Panc1 (cell line): ENCODE results near the gene HPCAL4. TPM values are rescaled to one million over a fixed set of nuclear protein-coding genes. Genes with fewer than 3 reads are reported as not detected.

Experiments
- ATAC-seq: fragments of 200-7000 bp; cut with Tn5 transposase; 2 replicates; pipeline ENCODE4 v1.9.1; 2020; ENCODE audit warnings: mild to moderate bottlenecking, moderate library complexity
- BruUV-seq: library from RNA; stranded (reverse); fragments of 400-500 nt; replicated peaks from 2 replicates; lab custom pipeline; 2021; lab: Mats Ljungman, UMichigan
- CTCF ChIA-PET: fragments of 300-600 bp; sonication (Branson Sonifier 250); formaldehyde crosslinking; loops from one replicate; lab custom pipeline; 2022; ENCODE audit warnings: antibody characterized with exemption; lab: Charles Lee
- POLR2A ChIA-PET: fragments of 300-600 bp; sonication (Branson Sonifier 250); formaldehyde crosslinking; loops from one replicate; lab custom pipeline; 2022; ENCODE audit warnings: antibody characterized with exemption; lab: Charles Lee
- DNase-seq: peaks from one replicate; pipeline ENCODE4 v3.0.0-alpha.2; 2010; ENCODE audit warnings: low read depth, low spot score
- H3K27ac ChIP-seq: 2 replicates; pipeline ENCODE4 v1.5.1; 2011; ENCODE audit warnings: mild to moderate bottlenecking, low read length, inconsistent platforms
- H3K27me3 ChIP-seq: fragments of 200-500 bp; sonication (Bioruptor generic); 2 replicates; pipeline ENCODE4 v1.6.0; 2014; ENCODE audit warnings: low read length, inconsistent platforms; ENCODE audit not compliant: control insufficient read depth, insufficient read depth
- H3K36me3 ChIP-seq: fragments of 200-500 bp; sonication (Bioruptor generic); 2 replicates; pipeline ENCODE4 v1.5.1; 2014; ENCODE audit warnings: inconsistent platforms, mild to moderate bottlenecking, low read length, moderate library complexity; ENCODE audit not compliant: control insufficient read depth, insufficient read depth
- H3K4me1 ChIP-seq: 2 replicates; pipeline ENCODE4 v1.5.1; 2011; ENCODE audit warnings: inconsistent platforms, mild to moderate bottlenecking, low read length, moderate library complexity; ENCODE audit not compliant: control insufficient read depth, insufficient read depth
- H3K4me3 ChIP-seq, 2 experiments: 2 replicates each; pipeline ENCODE4 v1.5.1; 2011 to 2012; ENCODE audit warnings: low read depth in 2 of 2, low read length in 2 of 2, mild to moderate bottlenecking in 2 of 2, inconsistent platforms in 1 of 2, moderate library complexity in 1 of 2
- H3K9me3 ChIP-seq: fragments of 200-500 bp; sonication (Bioruptor generic); 2 replicates; pipeline ENCODE4 v1.5.1; 2014; ENCODE audit warnings: low read depth, mild to moderate bottlenecking, inconsistent platforms, low read length, moderate library complexity; ENCODE audit not compliant: control insufficient read depth, insufficient read depth
- POLR2AphosphoS5 ChIP-seq: IDR thresholded peaks from 2 replicates; pipeline ENCODE4 v1.6.1; 2012; ENCODE audit warnings: mild to moderate bottlenecking, low read depth, low read length, moderate library complexity
- SIN3A ChIP-seq: IDR thresholded peaks from 2 replicates; pipeline ENCODE4 v1.6.1; 2012; ENCODE audit warnings: low read depth, mild to moderate bottlenecking, low read length, moderate library complexity, borderline replicate concordance; ENCODE audit not compliant: insufficient read depth
- TCF7L2 ChIP-seq: IDR thresholded peaks from 2 replicates; pipeline ENCODE4 v1.6.1; 2011; ENCODE audit warnings: mild to moderate bottlenecking, low read depth, low read length, inconsistent platforms
- in situ Hi-C: cut with HindIII; loops from 2 replicates; pipeline ENCODE4 v1.10.0; 2016; ENCODE audit warnings: low sequenced_read_pairs, low pct_unique_long_range_greater_than_20kb
- intact Hi-C: fragments of 100-400 bp; cut with micrococcal nuclease; formaldehyde crosslinking; loops from one replicate; pipeline ENCODE4 v1.10.0; 2022; ENCODE audit not compliant: unreplicated experiment
- total RNA-seq: library from RNA; stranded (reverse); gene quantifications from one replicate; pipeline ENCODE4 v1.2.1, GENCODE V29; 2021; ENCODE audit not compliant: unreplicated experiment
- TF ChIP-seq, protein P1 (sequence below), 2 experiments: IDR thresholded peaks; 2 replicates each; pipeline ENCODE4 v1.6.1; 2011 to 2012; ENCODE audit warnings: low read depth in 2 of 2, control low read depth in 1 of 2, low read length in 1 of 2, mild to moderate bottlenecking in 1 of 2, moderate library complexity in 1 of 2; ENCODE audit not compliant: insufficient read depth in 1 of 2
- TF ChIP-seq, protein P2 (sequence below): fragments of 450-650 bp; IDR thresholded peaks from 2 replicates; pipeline ENCODE4 v1.5.1; 2017; ENCODE audit warnings: mild to moderate bottlenecking

HPCAL4 gene
- total RNA-seq, 1 experiment from 2014 or later: 0.21 TPM

DNA sequence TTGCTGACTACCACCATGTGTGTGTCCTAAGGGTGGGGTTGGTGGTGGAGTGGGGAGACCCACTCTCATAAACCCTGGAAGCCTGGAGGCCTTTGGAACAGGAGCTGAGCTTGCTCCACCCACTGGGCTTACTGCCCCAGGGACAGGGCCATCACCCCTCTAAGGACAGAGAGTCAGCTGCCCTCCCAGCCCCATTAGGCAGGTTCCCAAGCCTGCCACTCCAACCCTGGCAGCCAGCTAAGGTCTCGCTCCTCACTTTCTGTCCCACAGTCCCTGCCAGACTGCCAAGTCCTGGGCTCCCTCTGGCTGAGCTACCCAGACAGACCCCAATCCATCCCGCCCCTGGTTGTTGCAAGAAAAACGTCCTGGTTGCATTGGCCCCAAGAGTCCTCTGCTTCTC, 23.1 kb downstream of the HPCAL4 start:
- Histone ChIP-seq H3K4me1 (no peaks in the 10 kb centered on the region), H3K36me3 (no peaks in the 10 kb centered on the region), H3K9me3 (no peaks in the 10 kb centered on the region), H3K4me3 (no peak overlapping the region), H3K27ac (no peak overlapping the region), H3K27me3 (peaks cover 13% of the 10 kb centered on the region)
- DNase-seq (no peak), ATAC-seq (no peak)
- BruUV-seq: no TSS peak
- intact Hi-C loops: no loop called here
- CTCF ChIA-PET: no interaction called here
- TF ChIP-seq SIN3A: no peak
- TF ChIP-seq, protein P1, sequence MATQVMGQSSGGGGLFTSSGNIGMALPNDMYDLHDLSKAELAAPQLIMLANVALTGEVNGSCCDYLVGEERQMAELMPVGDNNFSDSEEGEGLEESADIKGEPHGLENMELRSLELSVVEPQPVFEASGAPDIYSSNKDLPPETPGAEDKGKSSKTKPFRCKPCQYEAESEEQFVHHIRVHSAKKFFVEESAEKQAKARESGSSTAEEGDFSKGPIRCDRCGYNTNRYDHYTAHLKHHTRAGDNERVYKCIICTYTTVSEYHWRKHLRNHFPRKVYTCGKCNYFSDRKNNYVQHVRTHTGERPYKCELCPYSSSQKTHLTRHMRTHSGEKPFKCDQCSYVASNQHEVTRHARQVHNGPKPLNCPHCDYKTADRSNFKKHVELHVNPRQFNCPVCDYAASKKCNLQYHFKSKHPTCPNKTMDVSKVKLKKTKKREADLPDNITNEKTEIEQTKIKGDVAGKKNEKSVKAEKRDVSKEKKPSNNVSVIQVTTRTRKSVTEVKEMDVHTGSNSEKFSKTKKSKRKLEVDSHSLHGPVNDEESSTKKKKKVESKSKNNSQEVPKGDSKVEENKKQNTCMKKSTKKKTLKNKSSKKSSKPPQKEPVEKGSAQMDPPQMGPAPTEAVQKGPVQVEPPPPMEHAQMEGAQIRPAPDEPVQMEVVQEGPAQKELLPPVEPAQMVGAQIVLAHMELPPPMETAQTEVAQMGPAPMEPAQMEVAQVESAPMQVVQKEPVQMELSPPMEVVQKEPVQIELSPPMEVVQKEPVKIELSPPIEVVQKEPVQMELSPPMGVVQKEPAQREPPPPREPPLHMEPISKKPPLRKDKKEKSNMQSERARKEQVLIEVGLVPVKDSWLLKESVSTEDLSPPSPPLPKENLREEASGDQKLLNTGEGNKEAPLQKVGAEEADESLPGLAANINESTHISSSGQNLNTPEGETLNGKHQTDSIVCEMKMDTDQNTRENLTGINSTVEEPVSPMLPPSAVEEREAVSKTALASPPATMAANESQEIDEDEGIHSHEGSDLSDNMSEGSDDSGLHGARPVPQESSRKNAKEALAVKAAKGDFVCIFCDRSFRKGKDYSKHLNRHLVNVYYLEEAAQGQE (IDR thresholded peaks at IDR 0.05; ENCODE audit: insufficient read depth in 1 of 2, low read depth in 2 of 2, low read length in 1 of 2): no peak
- TF ChIP-seq TCF7L2: no peak
- no peak for TF ChIP-seq POLR2AphosphoS5
- TF ChIP-seq, protein P2, sequence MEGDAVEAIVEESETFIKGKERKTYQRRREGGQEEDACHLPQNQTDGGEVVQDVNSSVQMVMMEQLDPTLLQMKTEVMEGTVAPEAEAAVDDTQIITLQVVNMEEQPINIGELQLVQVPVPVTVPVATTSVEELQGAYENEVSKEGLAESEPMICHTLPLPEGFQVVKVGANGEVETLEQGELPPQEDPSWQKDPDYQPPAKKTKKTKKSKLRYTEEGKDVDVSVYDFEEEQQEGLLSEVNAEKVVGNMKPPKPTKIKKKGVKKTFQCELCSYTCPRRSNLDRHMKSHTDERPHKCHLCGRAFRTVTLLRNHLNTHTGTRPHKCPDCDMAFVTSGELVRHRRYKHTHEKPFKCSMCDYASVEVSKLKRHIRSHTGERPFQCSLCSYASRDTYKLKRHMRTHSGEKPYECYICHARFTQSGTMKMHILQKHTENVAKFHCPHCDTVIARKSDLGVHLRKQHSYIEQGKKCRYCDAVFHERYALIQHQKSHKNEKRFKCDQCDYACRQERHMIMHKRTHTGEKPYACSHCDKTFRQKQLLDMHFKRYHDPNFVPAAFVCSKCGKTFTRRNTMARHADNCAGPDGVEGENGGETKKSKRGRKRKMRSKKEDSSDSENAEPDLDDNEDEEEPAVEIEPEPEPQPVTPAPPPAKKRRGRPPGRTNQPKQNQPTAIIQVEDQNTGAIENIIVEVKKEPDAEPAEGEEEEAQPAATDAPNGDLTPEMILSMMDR: no peak
- POLR2A ChIA-PET: no interaction called here
- in situ Hi-C loops: no loop called here

DNA sequence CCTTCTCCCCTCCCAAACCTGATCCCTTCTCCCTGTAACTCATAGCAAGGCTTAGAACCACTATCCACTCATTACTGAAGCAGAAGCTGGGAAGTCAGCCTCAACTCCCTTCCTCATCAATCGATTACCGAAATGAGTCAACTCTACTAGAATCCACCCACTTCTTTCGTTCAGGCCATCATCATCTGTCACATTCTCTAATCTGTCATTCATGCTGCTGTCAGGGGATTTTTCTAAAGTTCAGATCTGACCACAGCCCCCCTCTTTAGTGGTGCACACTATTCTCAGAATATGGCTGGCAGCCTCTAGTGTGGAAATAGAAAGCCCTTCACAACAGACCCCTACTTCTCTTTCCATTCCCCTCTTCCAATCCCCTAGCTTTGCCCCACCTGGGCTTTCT, 24.5 kb downstream of the HPCAL4 start:
- peaks cover 11% of the 10 kb centered on the region for H3K27me3 ChIP-seq
- ChIA-PET CTCF (interaction anchor here (0.6 kb wide), 1 partner anchor 9 kb away, joined by 12 read pairs; no protein-coding TSS in a partner anchor), POLR2A (interaction anchor here (0.6 kb wide), 1 partner anchor 66 kb away, joined by 3 read pairs; no protein-coding TSS in a partner anchor)
- ATAC-seq: no peak
- H3K9me3 ChIP-seq: no peaks in the 10 kb centered on the region
- no peaks in the 10 kb centered on the region for H3K36me3 ChIP-seq
- H3K4me1 ChIP-seq: no peaks in the 10 kb centered on the region
- BruUV-seq: no TSS peak
- DNase-seq: no peak
- H3K27ac ChIP-seq: no peak overlapping the region
- in situ Hi-C loops: no loop called here
- intact Hi-C loops: no loop called here
- no peak for TF ChIP-seq POLR2AphosphoS5
- H3K4me3 ChIP-seq: no peak overlapping the region

DNA sequence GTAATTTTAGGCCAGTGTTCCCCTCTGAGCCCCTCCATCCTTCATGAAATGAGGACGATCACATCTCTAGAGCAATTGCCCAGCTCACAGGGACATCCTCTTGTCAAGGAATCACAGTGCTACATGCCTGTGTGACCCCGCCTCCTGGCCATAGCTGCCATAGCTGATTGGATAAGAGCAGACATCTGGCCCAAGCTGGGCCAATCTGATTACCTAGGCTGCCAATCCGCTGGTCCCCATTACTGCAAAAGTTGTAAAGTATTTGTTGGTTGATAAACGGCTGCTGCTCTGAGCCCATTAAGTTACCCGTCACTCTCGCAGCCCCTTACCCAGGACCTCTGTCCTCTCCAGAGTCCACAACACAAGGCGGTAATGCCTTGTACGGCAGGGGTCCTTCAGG, 27.7 kb downstream of the HPCAL4 start:
- intact Hi-C loops (no loop called here), in situ Hi-C loops (no loop called here)
- Histone ChIP-seq H3K4me1 (no peaks in the 10 kb centered on the region), H3K27ac (no peak overlapping the region), H3K36me3 (no peaks in the 10 kb centered on the region), H3K4me3 (no peak overlapping the region), H3K27me3 (no peaks in the 10 kb centered on the region; the same call in 1 of the 2 replicates), H3K9me3 (no peaks in the 10 kb centered on the region)
- no TSS peak for BruUV-seq
- ATAC-seq (0 out of 2 replicates have a peak, but pooled peaks have one; percentile 17), DNase-seq (no peak)
- CTCF ChIA-PET: no interaction called here
- TF ChIP-seq TCF7L2 (no peak), POLR2AphosphoS5 (no peak), SIN3A (no peak)
- TF ChIP-seq, protein P2: no peak
- TF ChIP-seq, protein P1 (IDR thresholded peaks at IDR 0.05; ENCODE audit: insufficient read depth in 1 of 2, low read depth in 2 of 2, low read length in 1 of 2): no peak
- POLR2A ChIA-PET: no interaction called here
